ENCODE results near the gene RPS14. TPM values are rescaled to one million over a fixed set of nuclear protein-coding genes. Genes with fewer than 3 reads are reported as not detected.
"Not testable (repeated sequence)": the region's sequence is repeated elsewhere in the genome, so short reads cannot be mapped to it uniquely, and the experiment has no call there.

RPS14 gene
- polyA plus RNA-seq, 1 donor: 2,545 TPM

- H3K4me3 ChIP-seq (ENCODE audit: low read length): no peak overlapping the region
- DNase-seq: no peak
- no peaks in the 10 kb centered on the region for H3K4me1 ChIP-seq (ENCODE audit: control insufficient read depth, insufficient read depth, low read length)
- no peak overlapping the region for H3K27ac ChIP-seq (ENCODE audit: low read length)
- no CpG with 5 or more reads among the region's 4 CpGs for WGBS (ENCODE audit: insufficient coverage, low lambda C conversion rate)
- no peaks in the 10 kb centered on the region for H3K36me3 ChIP-seq (ENCODE audit: control insufficient read depth, insufficient read depth, low read length)
- no peaks in the 10 kb centered on the region for H3K9me3 ChIP-seq (ENCODE audit: control insufficient read depth, low read depth, low read length)
- H3K27me3 ChIP-seq (ENCODE audit: control insufficient read depth, insufficient read depth, low read length): no peaks in the 10 kb centered on the region
These were observed 27.5 kb downstream of the RPS14 start for GRCh38 chr5:150422075-150422474.

- no peak for DNase-seq
- no CpG with 5 or more reads among the region's 7 CpGs for WGBS (ENCODE audit: insufficient coverage, low lambda C conversion rate)
- H3K4me3 ChIP-seq (ENCODE audit: low read length): no peak overlapping the region
These were observed 29.8 kb downstream of the RPS14 start for GRCh38 chr5:150419630-150420270.

DNA sequence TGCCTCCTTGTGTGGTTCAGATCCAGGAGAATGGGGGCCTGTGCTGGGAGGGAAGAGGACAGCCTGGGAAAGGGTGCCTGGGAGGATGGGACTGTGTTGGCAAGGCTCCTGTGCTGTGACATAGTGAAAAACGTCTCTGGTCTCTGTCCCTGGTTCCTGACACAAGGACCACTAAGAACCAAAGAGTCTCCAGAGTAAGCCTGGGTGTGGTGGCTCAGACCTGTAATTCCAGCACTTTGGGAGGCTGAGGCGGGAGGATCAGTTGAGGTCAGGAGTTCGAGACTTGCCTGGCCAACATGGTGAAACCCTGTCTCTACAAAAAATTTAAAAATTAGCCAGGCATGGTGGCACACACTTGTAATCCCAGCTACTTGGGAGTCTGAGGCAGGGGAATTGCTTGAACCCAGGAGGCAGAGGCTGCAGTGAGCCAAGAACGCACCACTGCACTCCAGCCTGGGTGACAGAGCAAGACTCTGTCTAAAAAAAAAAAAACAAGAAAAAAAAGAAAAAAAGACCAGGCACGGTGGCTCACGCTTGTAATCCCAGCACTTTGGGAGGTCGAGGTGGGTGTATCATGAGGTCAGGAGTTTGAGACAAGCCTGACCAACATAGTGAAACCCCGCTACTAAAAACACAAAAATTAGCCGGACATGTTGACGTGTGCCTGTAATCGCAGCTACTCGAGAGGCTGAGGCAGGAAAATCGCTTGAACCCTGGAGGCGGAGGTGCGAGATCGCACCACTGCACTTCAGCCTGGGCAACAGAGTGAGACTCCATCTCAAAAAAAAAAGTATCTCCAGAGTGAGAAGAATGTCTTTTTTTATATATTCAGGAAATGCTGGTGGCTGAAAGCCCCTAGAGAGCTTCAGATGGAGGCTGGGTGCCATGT is 35.4 kb downstream of the RPS14 start:
- Histone ChIP-seq H3K27ac (ENCODE audit: low read length) (peak overlapping the region; percentile 79), H3K4me1 (ENCODE audit: control insufficient read depth, insufficient read depth, low read length) (peaks cover 16% of the 10 kb centered on the region)
- not testable (repeated sequence) for H3K9me3 ChIP-seq (ENCODE audit: control insufficient read depth, low read depth, low read length); H3K4me3 ChIP-seq (ENCODE audit: low read length); DNase-seq; H3K27me3 ChIP-seq (ENCODE audit: control insufficient read depth, insufficient read depth, low read length); H3K36me3 ChIP-seq (ENCODE audit: control insufficient read depth, insufficient read depth, low read length)
- 100% methylated on average over 3 of the region's 16 CpGs for WGBS (ENCODE audit: insufficient coverage, low lambda C conversion rate)

More at GRCh38 chr5:150419630-150420270, 29.8 kb downstream of the RPS14 start:
- Histone ChIP-seq H3K4me1 (ENCODE audit: control insufficient read depth, insufficient read depth, low read length) (no peaks in the 10 kb centered on the region), H3K27me3 (ENCODE audit: control insufficient read depth, insufficient read depth, low read length) (no peaks in the 10 kb centered on the region), H3K27ac (ENCODE audit: low read length) (no peak overlapping the region), H3K36me3 (ENCODE audit: control insufficient read depth, insufficient read depth, low read length) (no peaks in the 10 kb centered on the region), H3K9me3 (ENCODE audit: control insufficient read depth, low read depth, low read length) (no peaks in the 10 kb centered on the region)

- peak overlapping the region; percentile 52 for H3K4me3 ChIP-seq (ENCODE audit: low read length)
- peak overlapping the region; percentile 79 for H3K27ac ChIP-seq (ENCODE audit: low read length)
- DNase-seq: no peak
- H3K36me3 ChIP-seq (ENCODE audit: control insufficient read depth, insufficient read depth, low read length): no peaks in the 10 kb centered on the region
- no peaks in the 10 kb centered on the region for H3K27me3 ChIP-seq (ENCODE audit: control insufficient read depth, insufficient read depth, low read length)
- no peaks in the 10 kb centered on the region for H3K9me3 ChIP-seq (ENCODE audit: control insufficient read depth, low read depth, low read length)
- WGBS (ENCODE audit: insufficient coverage, low lambda C conversion rate): 80% methylated on average over 1 of the region's 12 CpGs
- peaks cover 16% of the 10 kb centered on the region for H3K4me1 ChIP-seq (ENCODE audit: control insufficient read depth, insufficient read depth, low read length)
These were observed 36.2 kb downstream of the RPS14 start for GRCh38 chr5:150413176-150413901.

- no CpG with 5 or more reads among the region's 20 CpGs for WGBS (ENCODE audit: insufficient coverage, low lambda C conversion rate)
- DNase-seq: peak; percentile 86 to 90
- Histone ChIP-seq H3K4me1 (ENCODE audit: control insufficient read depth, insufficient read depth, low read length) (peaks cover 16% of the 10 kb centered on the region), H3K27ac (ENCODE audit: low read length) (peak within 1 kb of the TSS; percentile 79), H3K36me3 (ENCODE audit: control insufficient read depth, insufficient read depth, low read length) (no peaks in the 10 kb centered on the region), H3K4me3 (ENCODE audit: low read length) (peak within 1 kb of the TSS; percentile 52), H3K9me3 (ENCODE audit: control insufficient read depth, low read depth, low read length) (no peaks in the 10 kb centered on the region), H3K27me3 (ENCODE audit: control insufficient read depth, insufficient read depth, low read length) (no peaks in the 10 kb centered on the region)
These were observed 37.0 kb downstream of the RPS14 start, which contains the start of gene CD74 for GRCh38 chr5:150412319-150413175. CD74 (minus strand) TSS chr5:150412910; CDS start chr5:150412749, 161 bp downstream.

GRCh38 chr5:150411245-150411979 is 38.1 kb downstream of the RPS14 start:
- Histone ChIP-seq H3K4me1 (ENCODE audit: control insufficient read depth, insufficient read depth, low read length) (peaks cover 16% of the 10 kb centered on the region), H3K4me3 (ENCODE audit: low read length) (peak overlapping the region; percentile 52), H3K27ac (ENCODE audit: low read length) (peak overlapping the region; percentile 79), H3K36me3 (ENCODE audit: control insufficient read depth, insufficient read depth, low read length) (no peaks in the 10 kb centered on the region), H3K9me3 (ENCODE audit: control insufficient read depth, low read depth, low read length) (no peaks in the 10 kb centered on the region), H3K27me3 (ENCODE audit: control insufficient read depth, insufficient read depth, low read length) (no peaks in the 10 kb centered on the region)
- 88% methylated on average over 1 of the region's 5 CpGs for WGBS (ENCODE audit: insufficient coverage, low lambda C conversion rate)
- DNase-seq: no peak

DNA sequence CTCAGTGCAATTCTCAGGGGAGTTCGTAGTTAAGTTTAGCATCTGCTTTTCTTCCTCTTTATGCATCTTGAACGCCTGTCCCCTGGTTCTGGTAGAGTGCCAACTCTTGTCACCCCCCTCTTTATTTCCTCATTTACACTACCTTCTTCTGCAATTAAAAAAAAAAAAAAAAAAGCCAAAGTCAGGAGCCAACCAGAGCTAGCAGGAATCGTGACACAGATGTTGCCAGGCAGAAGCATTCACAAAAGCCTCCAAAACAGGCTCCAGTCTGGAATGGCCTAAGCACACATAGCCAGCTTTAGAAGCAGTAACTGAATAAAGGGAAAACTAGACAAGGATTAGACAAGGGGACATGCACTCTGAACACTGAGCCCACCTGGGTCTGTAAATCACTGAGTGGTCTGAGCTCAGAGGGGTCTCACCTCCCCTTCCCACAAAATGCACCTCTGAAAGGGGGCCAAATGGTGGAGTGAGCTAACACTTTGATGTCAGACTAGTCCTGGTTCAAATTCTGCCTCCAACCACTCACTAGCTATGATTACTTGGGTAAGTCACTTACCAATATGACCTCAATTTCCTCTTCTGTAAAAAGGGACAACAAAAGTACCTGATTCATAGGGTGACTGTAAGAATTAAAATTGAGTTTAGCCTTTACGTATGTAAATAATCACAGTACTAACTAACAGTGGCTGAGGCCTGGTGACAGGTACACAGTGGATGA is 38.9 kb downstream of the RPS14 start:
- peaks cover 16% of the 10 kb centered on the region for H3K4me1 ChIP-seq (ENCODE audit: control insufficient read depth, insufficient read depth, low read length)
- peaks cover 2% of the 10 kb centered on the region for H3K36me3 ChIP-seq (ENCODE audit: control insufficient read depth, insufficient read depth, low read length)
- peak overlapping the region; percentile 52 for H3K4me3 ChIP-seq (ENCODE audit: low read length)
- peak overlapping the region; percentile 79 for H3K27ac ChIP-seq (ENCODE audit: low read length)
- H3K27me3 ChIP-seq (ENCODE audit: control insufficient read depth, insufficient read depth, low read length): no peaks in the 10 kb centered on the region
- H3K9me3 ChIP-seq (ENCODE audit: control insufficient read depth, low read depth, low read length): no peaks in the 10 kb centered on the region
- peak; percentile 77 to 79 for DNase-seq
- WGBS (ENCODE audit: insufficient coverage, low lambda C conversion rate): 28% methylated on average over 2 of the region's 4 CpGs

DNA sequence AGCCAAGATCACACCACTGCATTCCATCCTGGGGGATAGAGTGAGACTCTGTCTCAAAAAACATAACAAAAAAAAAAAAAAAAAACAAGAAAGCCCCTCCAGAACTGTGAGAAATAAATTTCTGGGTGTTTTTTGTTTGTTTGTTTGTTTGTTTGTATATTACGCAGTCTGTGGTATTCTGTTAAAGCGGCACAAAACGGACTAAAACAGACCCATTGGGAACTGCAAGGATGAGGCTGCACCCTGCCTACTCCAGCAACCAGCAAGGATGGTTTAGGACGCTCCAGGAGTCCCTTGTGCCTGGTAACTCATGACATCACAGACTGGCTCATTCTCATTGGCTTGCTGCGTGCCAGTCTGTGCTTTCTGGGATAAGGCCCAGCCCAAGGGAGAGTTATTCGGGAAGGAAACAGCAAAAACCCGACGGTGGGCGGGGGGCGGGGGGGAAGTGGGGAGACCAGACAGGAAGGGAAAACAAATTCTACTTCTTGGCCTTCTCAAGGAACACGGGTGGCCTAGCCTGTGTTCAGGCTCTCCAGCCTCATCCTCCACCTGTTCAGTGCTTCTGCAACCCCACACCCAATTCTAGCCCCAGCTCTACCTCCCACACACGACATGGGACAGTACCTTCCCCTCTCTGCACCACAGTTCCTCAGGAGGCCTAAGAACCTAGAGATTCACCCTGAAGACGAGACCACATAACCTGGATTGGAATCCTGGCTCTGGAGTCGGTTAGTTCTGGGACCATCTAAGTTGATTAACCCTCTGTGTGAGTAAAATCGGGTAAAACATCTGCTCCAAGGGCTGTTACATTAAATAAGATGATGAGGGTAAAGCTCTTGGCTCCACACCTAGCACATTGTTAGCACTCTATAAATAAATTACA is 39.7 kb downstream of the RPS14 start:
- Histone ChIP-seq H3K27me3 (ENCODE audit: control insufficient read depth, insufficient read depth, low read length) (no peaks in the 10 kb centered on the region), H3K4me3 (ENCODE audit: low read length) (peak overlapping the region; percentile 11), H3K36me3 (ENCODE audit: control insufficient read depth, insufficient read depth, low read length) (peaks cover 9% of the 10 kb centered on the region), H3K27ac (ENCODE audit: low read length) (peak overlapping the region; percentile 22), H3K4me1 (ENCODE audit: control insufficient read depth, insufficient read depth, low read length) (peaks cover 16% of the 10 kb centered on the region), H3K9me3 (ENCODE audit: control insufficient read depth, low read depth, low read length) (no peaks in the 10 kb centered on the region)
- no CpG with 5 or more reads among the region's 15 CpGs for WGBS (ENCODE audit: insufficient coverage, low lambda C conversion rate)
- peak; percentile 81 to 82 for DNase-seq
